Activated CD4-positive, alpha-beta T cell treated with anti-CD3 and anti-CD28 coated beads, Interleukin-2, amount 10 ng/mL, durations not matched to agents 24 days and 14 days (primary cell): ENCODE results near the gene RHOF. TPM values are rescaled to one million over a fixed set of nuclear protein-coding genes. Genes with fewer than 3 reads are reported as not detected.
A peak's percentile ranks its signal among the peaks of the same experiment; 100 is the strongest.

ENCODE experiments used
- DNase-seq: peaks from one replicate; pipeline ENCODE4 v3.0.0; 2022
- H3K27ac Mint-ChIP-seq: one replicate; pipeline ENCODE4 v1.8.0; 2022; ENCODE audit warnings: mild to moderate bottlenecking, mixed read lengths
- H3K27me3 Mint-ChIP-seq: one replicate; pipeline ENCODE4 v1.8.0; 2022; ENCODE audit warnings: mixed read lengths
- H3K36me3 Mint-ChIP-seq: one replicate; pipeline ENCODE4 v1.8.0; 2022; ENCODE audit warnings: low read depth, mild to moderate bottlenecking, mixed read lengths
- H3K4me1 Mint-ChIP-seq: one replicate; pipeline ENCODE4 v1.8.0; 2021; ENCODE audit warnings: mixed read lengths
- H3K4me3 Mint-ChIP-seq: one replicate; pipeline ENCODE4 v1.8.0; 2022; ENCODE audit warnings: mild to moderate bottlenecking, moderate library complexity, mixed read lengths
- H3K9me3 Mint-ChIP-seq: one replicate; pipeline ENCODE4 v1.8.0; 2021; ENCODE audit warnings: mixed read lengths
- intact Hi-C: fragments of 100-400 bp; cut with micrococcal nuclease; formaldehyde crosslinking; loops from one replicate; pipeline ENCODE4 v1.15.1; 2023
- total RNA-seq: library from RNA; stranded (reverse); gene quantifications from 2 replicates; pipeline ENCODE4 v1.2.3, GENCODE V29; 2022

Gene RHOF
- total RNA-seq, 1 donor from 2014 or later: 114 TPM

DNA sequence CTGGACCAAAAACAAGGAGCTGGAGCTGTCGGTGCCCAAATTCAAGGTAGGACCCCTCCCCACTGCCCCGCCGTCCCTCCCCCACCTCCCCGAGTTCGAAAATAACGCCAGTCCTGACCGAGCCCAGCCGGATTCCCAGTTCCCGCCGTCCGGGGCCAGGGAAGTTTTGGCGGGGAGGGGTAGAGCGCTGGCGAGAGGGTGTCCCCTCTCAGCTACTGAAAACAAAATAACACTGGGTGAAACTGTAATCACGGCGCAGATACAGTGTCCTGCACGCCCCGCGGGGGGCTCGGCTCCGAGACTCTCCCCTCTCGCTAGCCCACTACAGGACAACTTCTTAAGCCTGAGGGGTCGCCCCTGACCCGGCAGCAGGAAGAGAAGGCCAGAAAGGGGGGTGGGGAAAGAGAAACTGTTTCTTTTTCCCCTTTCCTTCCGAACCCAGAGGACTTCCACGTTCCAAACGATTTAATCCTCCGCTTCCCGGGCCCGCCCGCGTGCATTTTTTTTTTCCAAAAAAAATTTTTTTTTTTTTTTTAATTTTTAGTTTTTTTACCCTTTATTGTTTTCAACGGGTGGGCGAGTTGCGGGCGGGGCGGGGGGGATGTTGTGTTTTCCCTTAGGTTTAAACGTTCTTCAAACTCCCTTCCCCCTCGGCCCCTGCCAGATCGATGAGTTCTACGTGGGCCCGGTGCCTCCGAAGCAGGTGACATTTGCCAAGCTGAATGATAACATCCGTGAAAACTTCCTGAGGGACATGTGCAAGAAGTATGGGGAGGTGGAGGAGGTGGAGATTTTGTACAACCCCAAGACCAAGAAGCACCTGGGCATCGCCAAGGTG, 11.9 kb upstream of the RHOF start:
- no peaks in the 10 kb centered on the region for H3K9me3 Mint-ChIP-seq
- peaks cover 49% of the 10 kb centered on the region for H3K36me3 Mint-ChIP-seq
- intact Hi-C loops: loop anchor here (10.0 kb wide), 1 partner anchor 279 kb away; no protein-coding TSS in a partner anchor
- H3K4me1 Mint-ChIP-seq: peaks cover 27% of the 10 kb centered on the region
- peak overlapping the region; percentile 84 for H3K27ac Mint-ChIP-seq
- H3K4me3 Mint-ChIP-seq: peak overlapping the region; percentile 93
- H3K27me3 Mint-ChIP-seq: no peaks in the 10 kb centered on the region
- peak; percentile 74 for DNase-seq

DNA sequence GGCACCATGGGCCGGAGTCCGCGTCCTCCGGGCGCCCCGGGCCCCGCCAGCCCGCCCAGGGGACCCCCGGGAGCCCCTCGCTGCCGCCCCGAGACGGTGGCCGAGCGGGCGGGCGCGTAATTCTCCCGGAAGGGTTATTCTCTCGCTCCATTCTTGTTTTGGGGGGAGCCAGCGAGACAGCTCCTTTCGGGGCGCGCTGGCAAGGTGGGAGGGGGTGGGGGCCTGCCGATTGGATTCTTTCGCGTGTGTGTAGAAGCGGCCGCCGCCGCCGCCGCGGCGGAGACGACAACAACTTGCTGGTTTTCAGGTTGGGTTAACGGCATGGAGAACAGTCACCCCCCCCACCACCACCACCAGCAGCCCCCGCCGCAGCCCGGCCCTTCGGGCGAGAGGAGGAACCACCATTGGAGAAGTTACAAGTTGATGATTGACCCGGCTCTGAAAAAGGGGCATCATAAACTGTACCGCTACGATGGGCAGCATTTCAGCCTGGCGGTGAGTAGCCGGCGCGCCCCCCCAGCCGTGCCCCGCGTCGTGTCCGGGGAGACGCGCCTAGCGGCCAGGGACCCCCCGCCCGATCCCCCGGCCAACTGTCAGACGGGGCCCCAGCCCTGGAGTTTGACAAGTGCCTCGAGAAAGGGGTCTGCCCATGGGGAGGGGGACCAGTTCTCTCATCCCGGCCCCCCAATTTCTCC, 11.1 kb upstream of the RHOF start:
- intact Hi-C loops: loop anchor here (5.0 to 10.0 kb wide), 2 partner anchors 280 to 423 kb away; partner anchors contain the start of gene DIABLO
- peaks cover 47% of the 10 kb centered on the region for H3K36me3 Mint-ChIP-seq
- H3K27ac Mint-ChIP-seq: peak overlapping the region; percentile 97
- H3K4me1 Mint-ChIP-seq: peaks cover 26% of the 10 kb centered on the region
- H3K4me3 Mint-ChIP-seq: peak overlapping the region; percentile 93
- no peaks in the 10 kb centered on the region for H3K9me3 Mint-ChIP-seq
- H3K27me3 Mint-ChIP-seq: no peaks in the 10 kb centered on the region
- DNase-seq: peak; percentile 82

DNA sequence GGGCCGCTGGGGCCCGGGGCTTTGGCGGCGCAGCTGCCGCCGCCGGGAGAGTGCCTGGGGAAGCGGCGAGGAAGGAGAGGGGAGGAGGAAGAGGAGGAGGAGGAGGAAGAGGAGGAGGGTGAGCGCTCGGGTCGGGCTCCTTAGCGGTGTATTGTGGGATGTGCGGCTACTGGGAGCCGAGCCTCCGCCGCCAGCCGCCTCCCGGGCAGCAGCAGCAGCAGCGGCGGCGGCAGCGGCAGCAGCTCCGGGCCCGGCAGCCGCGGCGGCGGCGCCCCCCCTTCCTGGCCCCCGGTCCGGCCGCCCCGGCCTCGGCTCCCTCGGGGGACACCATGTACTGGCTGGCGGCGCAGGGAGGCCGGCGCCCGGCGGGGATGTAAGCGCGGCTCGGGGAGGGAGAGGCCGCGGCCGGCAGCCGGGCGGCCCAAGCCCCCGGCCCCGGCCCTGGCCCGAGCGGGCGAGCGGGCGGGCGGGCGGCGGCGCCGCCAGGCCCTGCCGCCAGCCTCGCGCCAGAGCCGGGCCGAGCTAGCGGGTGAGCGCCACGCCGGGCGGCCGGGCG, 10.5 kb upstream of the RHOF start, which contains the start of gene SETD1B:
Gene SETD1B, plus strand, starts transcription at position 149 of the 556 bp plus-strand sequence. CDS start 729 bp downstream, outside the sequence.
- Mint-ChIP-seq H3K4me3 (peak within 1 kb of the TSS; percentile 100), H3K9me3 (no peaks in the 10 kb centered on the region), H3K27me3 (no peaks in the 10 kb centered on the region), H3K4me1 (peaks cover 29% of the 10 kb centered on the region), H3K27ac (peak within 1 kb of the TSS; percentile 100), H3K36me3 (peaks cover 45% of the 10 kb centered on the region)
- DNase-seq: peak; percentile 85
- intact Hi-C loops: loop anchor here (2.0 to 10.0 kb wide), 3 partner anchors 281 to 723 kb away; partner anchors contain the start of genes DIABLO, KNTC1 and RSRC2

DNA sequence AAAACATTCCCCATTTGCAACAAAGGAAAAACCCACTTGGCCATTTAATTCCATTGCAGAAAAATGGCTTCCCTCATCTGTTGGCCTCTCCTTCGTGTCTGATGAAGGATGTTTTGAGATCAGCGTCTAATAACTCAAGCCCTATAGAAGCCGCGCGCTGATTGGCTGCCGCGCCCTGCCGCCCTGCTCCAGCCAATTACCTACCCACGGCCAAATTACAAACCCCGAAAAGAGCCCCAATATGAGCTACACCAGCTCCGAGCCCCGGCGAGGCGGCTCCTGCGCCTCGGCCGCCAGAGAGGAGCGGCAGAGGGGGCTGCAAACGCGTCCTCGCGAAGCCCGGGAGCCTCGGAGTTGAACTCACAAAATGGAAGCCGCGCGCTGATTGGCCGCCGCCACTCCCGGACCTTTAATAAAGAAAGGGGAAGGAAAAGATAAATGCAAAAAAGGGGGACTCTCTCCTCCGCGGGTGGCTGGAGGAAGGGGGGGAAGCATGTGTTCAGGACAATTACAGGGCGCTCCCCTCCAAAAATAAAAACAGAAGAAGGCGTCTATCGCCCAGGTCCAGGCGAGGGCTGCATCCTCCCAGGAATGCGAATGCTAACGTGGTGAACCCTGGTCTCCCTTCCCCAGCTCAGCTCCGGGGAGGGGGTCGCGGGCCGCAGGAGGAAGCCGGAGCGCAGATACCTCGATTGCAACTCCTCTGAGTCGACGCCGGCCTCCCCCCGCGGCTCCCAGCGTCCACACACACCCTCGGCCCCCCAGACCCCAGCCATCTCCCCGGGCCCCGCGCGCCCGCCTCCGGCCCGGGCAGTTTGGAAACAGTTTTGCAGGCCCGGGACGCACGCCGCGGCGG, 9.6 kb upstream of the RHOF start:
- Mint-ChIP-seq H3K27me3 (no peaks in the 10 kb centered on the region), H3K9me3 (no peaks in the 10 kb centered on the region), H3K4me3 (peak overlapping the region; percentile 100), H3K27ac (peak overlapping the region; percentile 100), H3K36me3 (peaks cover 48% of the 10 kb centered on the region), H3K4me1 (peaks cover 34% of the 10 kb centered on the region)
- intact Hi-C loops: loop anchor here (1.0 to 10.0 kb wide), 4 partner anchors 9 to 724 kb away; partner anchors contain the start of genes DIABLO, KNTC1 and RSRC2
- peak; percentile 96 for DNase-seq

DNA sequence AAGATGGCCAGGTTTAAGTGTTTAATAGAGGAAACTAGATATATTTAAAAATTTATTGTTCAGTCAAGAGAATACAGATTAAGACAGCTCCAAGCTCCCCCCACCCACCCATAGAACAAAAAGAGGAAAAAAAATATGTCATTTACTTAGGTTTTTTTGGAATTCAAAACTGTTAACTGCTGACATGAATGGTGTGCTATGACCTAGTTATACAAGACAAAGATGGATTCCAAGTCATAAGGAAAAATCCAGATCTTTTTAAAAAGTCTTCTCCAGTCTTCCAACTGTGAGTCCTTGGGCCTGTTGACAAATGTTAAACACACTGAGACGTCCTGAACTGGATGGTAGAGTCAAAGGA, 9.0 kb upstream of the RHOF start:
- Mint-ChIP-seq H3K9me3 (no peaks in the 10 kb centered on the region), H3K4me3 (peak overlapping the region; percentile 100), H3K36me3 (peaks cover 49% of the 10 kb centered on the region), H3K27ac (peak overlapping the region; percentile 100), H3K4me1 (peaks cover 36% of the 10 kb centered on the region), H3K27me3 (no peaks in the 10 kb centered on the region)
- no peak for DNase-seq
- intact Hi-C loops: loop anchor here (1.0 to 10.0 kb wide), 4 partner anchors 8 to 724 kb away; partner anchors contain the start of genes DIABLO, KNTC1 and RSRC2

DNA sequence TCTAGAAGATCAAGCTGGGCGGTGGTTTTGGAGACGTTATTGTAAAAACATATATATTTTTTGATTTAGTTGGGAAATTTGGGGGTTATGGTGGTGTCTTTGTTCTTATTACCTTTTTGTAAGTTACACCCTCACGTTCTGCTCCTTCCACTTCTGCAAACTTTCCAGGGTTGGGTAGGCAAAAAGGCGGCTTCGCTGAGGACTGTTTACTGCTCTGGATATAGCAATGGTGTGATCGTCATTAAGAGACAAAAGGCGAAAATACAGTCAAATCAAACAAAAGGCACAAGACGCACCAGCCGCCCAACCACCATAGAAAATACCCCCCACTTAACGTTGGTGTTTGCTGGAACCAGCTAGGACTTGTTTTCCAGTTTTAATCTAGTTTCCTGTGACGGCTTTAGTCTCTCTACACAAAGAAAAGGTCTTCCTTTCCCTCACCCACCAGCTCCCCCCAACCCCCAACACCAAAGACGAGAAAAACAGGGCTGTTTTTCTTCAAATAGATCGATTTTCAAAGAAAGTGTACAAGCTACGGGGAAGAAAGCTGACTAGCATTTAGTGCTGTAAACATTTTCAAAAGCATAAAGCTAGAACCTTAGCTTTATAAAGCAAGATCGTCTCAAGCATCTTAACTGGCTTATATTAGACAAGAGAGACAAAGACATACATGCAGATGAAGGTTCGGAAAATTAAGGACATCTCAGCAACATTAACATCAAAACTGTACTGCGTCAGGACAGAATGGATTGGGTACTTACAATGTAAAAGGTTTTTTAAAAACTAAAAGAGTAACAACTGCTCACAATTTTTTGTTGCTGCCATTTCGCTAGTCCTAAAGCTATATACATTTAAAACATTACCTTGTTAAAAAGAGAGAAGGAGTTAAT, 8.4 kb upstream of the RHOF start:
- Mint-ChIP-seq H3K4me1 (peaks cover 38% of the 10 kb centered on the region), H3K27me3 (no peaks in the 10 kb centered on the region), H3K27ac (peak overlapping the region; percentile 100), H3K36me3 (peaks cover 51% of the 10 kb centered on the region), H3K4me3 (peak overlapping the region; percentile 100), H3K9me3 (no peaks in the 10 kb centered on the region)
- DNase-seq: peak; percentile 82
- intact Hi-C loops: loop anchor here (1.0 to 10.0 kb wide), 4 partner anchors 8 to 725 kb away; partner anchors contain the start of genes DIABLO, KNTC1 and RSRC2

DNA sequence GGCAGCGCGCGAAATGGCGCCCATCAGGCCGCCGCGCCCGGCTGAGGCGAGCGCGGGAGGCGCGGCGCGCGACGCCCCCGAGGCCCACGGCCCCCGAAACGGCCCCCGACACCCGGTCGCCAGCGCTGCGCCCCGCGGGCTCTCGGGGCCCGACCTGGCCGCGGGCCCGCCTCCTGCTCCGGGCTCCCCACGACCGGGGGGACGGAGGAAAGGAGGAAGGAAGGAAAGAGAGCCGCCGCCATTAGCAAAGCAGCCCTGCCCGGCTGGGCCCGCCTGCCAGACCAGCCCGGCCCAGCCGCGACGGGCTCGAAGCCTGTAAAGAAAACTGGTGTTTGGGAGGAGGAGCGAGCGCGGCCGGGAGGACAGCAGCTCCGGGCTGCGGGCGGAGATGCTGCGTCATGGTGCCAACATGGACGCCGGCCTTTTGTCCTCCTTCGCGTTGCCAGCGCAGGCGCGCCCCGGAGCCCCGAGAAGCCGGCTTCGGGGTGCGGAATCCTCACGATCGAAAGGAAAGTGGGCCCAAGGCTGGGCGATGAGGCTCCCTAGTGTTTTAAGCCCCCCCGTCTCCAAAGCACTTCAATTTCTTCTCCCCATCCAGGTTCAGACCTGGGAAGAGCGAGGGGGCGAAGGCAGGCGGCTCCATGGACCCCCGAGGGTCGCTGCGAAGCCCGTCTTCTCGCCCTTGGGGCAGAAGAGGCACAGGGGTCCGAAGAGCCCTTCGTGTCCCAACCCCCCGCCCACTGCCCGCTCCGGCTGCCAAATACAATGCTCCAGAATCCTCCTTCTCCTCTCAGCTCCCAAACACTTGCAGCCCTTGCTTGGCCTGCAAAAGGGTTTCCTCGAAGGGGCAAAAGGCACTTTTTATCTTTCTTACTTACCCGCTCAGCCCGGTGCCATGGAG, 7.5 kb upstream of the RHOF start:
- peak; percentile 91 for DNase-seq
- H3K4me1 Mint-ChIP-seq: peaks cover 32% of the 10 kb centered on the region
- H3K27me3 Mint-ChIP-seq: no peaks in the 10 kb centered on the region
- H3K4me3 Mint-ChIP-seq: peak overlapping the region; percentile 100
- H3K9me3 Mint-ChIP-seq: no peaks in the 10 kb centered on the region
- intact Hi-C loops: loop anchor here (1.0 to 10.0 kb wide), 3 partner anchors 11 to 426 kb away; partner anchors contain the start of gene DIABLO
- peak overlapping the region; percentile 100 for H3K27ac Mint-ChIP-seq
- peaks cover 47% of the 10 kb centered on the region for H3K36me3 Mint-ChIP-seq

DNA sequence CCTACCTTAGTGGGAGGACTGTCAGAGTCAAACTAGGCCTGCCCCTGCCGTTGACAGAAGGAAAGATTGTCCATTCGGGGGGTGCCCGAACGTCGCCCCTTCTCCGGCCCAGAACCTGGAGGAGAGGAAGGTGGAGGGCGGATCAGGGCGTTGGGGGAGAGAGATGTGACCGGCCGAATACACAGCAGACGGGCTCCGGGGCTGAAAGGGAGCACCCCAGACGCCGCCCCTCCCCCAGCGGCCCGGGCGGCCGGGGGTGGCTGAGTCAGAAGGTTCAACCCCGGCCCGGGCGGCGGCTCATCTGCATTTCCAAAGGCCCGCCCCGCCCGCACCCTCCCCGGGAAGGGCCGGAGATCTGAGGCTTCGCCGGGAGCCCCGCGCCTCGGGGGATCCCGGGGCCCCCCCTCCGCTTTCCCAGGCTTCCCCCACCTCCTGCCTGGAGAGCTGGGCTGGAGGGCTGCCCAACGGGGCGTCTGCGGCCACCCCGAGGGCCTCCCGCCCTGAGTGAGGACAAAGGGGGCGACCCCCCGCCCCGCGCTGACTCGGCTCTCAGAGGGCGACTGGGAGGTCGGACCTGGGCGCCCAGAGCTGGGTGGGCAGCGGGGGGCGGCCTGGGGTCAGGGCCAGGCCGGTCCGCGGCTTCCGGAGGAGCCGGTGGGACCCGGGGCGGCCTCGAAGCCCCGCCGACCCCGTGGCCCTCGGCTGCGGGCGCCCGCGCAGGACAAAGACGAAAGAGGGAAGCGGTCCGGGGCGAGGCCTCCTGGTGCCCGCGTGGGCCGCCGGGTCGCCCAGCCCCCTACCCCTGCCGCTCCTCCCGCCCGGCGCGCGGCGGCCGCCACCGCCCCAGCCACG, 6.6 kb upstream of the RHOF start:
- peaks cover 44% of the 10 kb centered on the region for H3K36me3 Mint-ChIP-seq
- H3K27ac Mint-ChIP-seq: peak overlapping the region; percentile 88
- intact Hi-C loops: loop anchor here (1.0 to 10.0 kb wide), 4 partner anchors 12 to 1265 kb away; partner anchors contain the start of genes DIABLO and RNF10
- H3K4me1 Mint-ChIP-seq: peaks cover 33% of the 10 kb centered on the region
- H3K27me3 Mint-ChIP-seq: no peaks in the 10 kb centered on the region
- peak; percentile 94 for DNase-seq
- no peaks in the 10 kb centered on the region for H3K9me3 Mint-ChIP-seq
- H3K4me3 Mint-ChIP-seq: peak overlapping the region; percentile 88

DNA sequence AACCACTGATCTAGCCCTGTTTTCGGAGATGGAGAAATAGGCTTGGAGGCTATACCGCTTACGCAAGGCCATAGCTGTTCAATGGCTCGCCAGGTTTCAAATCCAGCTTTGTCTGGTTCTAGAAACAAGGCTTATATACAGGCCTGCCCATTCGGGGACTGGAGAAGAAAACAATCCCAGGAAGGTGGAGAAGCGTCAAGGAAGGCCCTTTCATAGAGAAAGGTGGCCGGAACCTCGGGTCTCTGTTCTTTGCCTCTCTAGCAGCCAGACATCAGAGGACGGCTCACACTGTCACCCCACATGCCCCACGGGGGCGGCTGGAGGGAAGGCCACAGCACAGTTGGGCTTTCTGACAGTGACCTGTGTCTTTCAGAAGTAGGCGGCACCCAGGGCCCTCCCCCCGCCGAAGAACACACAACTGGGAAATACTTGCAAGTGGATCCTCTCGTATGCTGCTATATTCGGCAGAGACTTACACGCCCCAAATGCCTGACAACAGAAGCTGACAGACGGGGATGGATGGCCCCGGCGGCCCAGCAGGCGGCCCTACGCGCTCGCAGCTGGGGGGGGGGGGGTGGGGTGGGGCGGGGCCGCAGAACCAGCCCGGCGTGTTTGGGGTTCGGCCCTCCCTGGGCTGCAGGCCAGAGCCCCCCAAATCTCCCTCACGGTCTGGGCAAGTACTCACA, 5.8 kb upstream of the RHOF start:
- intact Hi-C loops: loop anchor here (10.0 kb wide), 1 partner anchor 1264 kb away; the partner anchor contains the start of gene RNF10

DNA sequence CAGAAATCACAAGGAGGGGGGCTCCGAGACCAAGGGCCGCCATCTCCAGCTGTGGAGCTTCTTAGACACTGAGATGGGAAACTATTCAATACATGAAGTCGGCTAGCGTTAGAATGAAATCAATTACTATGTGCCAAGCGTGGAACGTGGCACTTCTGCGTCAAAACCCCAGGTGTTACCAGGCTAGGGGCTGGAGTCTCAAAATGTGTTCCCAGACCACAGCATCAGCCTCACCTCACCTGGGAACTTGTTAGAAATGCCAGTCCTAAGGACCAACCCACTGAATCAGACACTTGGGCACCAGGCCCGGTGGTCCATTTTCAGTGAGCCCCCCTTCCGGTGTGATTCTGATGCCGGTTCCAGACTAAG, 5.3 kb upstream of the RHOF start:
- intact Hi-C loops: loop anchor here (10.0 kb wide), 1 partner anchor 1264 kb away; the partner anchor contains the start of gene RNF10
- Mint-ChIP-seq H3K4me1 (peaks cover 41% of the 10 kb centered on the region), H3K36me3 (peaks cover 44% of the 10 kb centered on the region), H3K27ac (peak overlapping the region; percentile 88), H3K4me3 (peak overlapping the region; percentile 88), H3K9me3 (no peaks in the 10 kb centered on the region), H3K27me3 (no peaks in the 10 kb centered on the region)
- DNase-seq: peak; percentile 63

More for the DNA sequence above, 5.8 kb upstream of the RHOF start:
- Mint-ChIP-seq H3K4me1 (peaks cover 40% of the 10 kb centered on the region), H3K4me3 (peak overlapping the region; percentile 88), H3K36me3 (peaks cover 44% of the 10 kb centered on the region), H3K27me3 (no peaks in the 10 kb centered on the region), H3K27ac (peak overlapping the region; percentile 88), H3K9me3 (no peaks in the 10 kb centered on the region)
- peak; percentile 87 for DNase-seq
